Purkinje cell (primary cell): ENCODE measurements around the gene AJM1. TPM values are rescaled to one million over a fixed set of nuclear protein-coding genes. Genes with fewer than 3 reads are reported as not detected.

ENCODE experiments used
- polyA plus RNA-seq: library from polyadenylated mRNA; unstranded; fragments of >200 nt; fragmentation: Nextera tagmentation; gene quantifications from 2 replicates; pipeline ENCODE4 v1.2.1, GENCODE V29; 2014

AJM1 gene
- not detected in 2 replicates for polyA plus RNA-seq

GRCh38 chr9:136842380-136842948, at the start of gene AJM1:
AJM1 (plus strand) TSS chr9:136842478; CDS start chr9:136844415, 1,937 bp downstream.

DNA sequence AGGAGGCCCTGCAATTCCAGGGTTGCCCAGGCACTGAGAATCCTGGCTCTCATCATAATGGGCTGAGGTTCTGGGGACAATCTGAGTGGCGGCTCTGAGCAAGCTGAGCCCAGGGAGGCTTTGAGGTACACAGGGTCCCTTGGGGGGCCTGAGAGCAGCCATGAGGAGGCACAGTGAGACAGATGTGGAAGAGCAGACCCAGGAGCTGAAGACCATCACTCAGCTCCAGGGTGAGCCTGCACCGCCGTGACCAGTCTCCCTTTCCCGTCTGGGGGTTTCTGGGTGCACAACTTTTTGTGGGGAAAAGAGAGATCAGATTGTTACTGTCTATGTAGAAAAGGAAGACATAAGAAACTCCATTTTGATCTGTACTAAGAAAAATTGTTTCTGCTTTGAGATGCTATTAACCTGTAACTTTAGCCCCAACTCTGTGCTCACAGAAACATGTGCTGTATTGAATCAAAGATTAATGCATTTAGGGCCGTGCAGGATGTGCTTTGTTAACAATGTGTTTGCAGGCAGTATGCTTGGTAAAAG, 46.0 kb upstream of the AJM1 start, which contains the start of gene CCDC183:
TSS of gene CCDC183 (plus strand) at position 101 of the 537 bp plus-strand sequence. CDS start at position 161, 60 bp downstream.

GRCh38 chr9:136807281-136808074, 34.8 kb upstream of the AJM1 start, which contains the start of gene RABL6:
RABL6 (plus strand) TSS chr9:136807948; CDS start chr9:136808197, 249 bp downstream.

DNA sequence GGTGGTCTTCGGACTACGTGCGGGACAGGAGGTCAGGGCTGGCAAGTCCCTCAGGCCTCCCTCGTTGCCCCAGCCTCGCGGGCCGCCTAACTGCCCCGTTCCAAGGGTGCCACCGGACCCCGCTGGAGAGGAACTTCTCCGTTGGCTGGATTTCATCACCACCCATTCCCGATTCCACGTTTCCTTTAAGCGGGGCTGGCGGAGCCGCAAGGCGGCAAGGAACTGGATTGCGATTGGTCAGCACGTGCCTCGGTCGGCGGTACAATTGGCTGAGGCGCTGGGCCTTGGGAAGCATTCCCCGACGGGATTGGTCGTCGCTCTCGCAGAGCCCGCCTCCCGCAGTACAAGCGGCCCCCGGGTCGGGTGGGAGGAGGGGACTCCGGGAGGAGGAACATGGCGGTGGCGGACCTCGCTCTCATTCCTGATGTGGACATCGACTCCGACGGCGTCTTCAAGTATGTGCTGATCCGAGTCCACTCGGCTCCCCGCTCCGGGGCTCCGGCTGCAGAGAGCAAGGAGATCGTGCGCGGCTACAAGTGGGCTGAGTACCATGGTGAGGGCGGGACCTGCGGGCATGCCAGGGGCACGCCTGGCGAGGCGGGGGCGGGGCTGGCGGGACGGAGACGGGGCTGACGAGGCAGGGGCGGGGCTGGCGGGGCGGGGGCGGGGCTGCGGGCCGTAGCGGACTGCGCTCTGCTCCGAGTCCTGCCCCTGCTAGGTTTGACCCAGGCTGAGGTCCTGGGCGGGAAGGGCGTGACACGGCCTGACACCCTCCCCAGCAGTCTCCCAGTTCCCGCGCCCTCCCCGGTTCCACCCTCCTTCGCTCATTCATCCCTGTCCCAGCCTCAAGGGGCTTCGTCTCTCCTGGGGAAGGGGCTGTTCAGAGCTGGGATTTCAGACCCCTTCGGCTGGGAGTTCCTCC, 7.0 kb downstream of the AJM1 start, which contains the start of gene PHPT1:
TSS of gene PHPT1 (plus strand) at position 372 of the 922 bp plus-strand sequence. CDS start at position 394, 22 bp downstream.

GRCh38 chr9:136851941-136852663, 9.8 kb downstream of the AJM1 start, which contains the start of gene MAMDC4:
MAMDC4 (plus strand) TSS chr9:136852346; CDS start chr9:136852417, 71 bp downstream.

GRCh38 chr9:136885950-136886578, 43.8 kb downstream of the AJM1 start, which contains the start of gene TRAF2:
TRAF2 (plus strand) TSS chr9:136886516; CDS start chr9:136898741, 12,225 bp downstream.

Other genes starting within 250 kb of the AJM1 start
- 6.2 TPM in 1 of 2 replicates, not detected in the other for gene EGFL7, start 179.6 kb upstream of the AJM1 start, polyA plus RNA-seq
- not detected in 2 replicates for gene AGPAT2, start 155.0 kb upstream of the AJM1 start, polyA plus RNA-seq
- 9.0 and 15.5 TPM in 2 replicates for gene DIPK1B, start 129.9 kb upstream of the AJM1 start, polyA plus RNA-seq
- gene LCN10, start 99.5 kb upstream of the AJM1 start, polyA plus RNA-seq = not detected in 2 replicates
- not detected in 2 replicates for gene LCN6, start 94.0 kb upstream of the AJM1 start, polyA plus RNA-seq
- gene LCN8, start 84.2 kb upstream of the AJM1 start, polyA plus RNA-seq = 1.1 TPM in 1 of 2 replicates, not detected in the other
- not detected in 2 replicates for gene LCN15, start 78.0 kb upstream of the AJM1 start, polyA plus RNA-seq
- gene TMEM141, start 51.1 kb upstream of the AJM1 start, polyA plus RNA-seq = 91.0 and 93.8 TPM in 2 replicates
- gene CCDC183, start 46.1 kb upstream of the AJM1 start, polyA plus RNA-seq = not detected in 2 replicates
- 1.2 and 1.9 TPM in 2 replicates for gene RABL6, start 34.5 kb upstream of the AJM1 start, polyA plus RNA-seq
- 274 and 285 TPM in 2 replicates for gene PHPT1, start 6.9 kb downstream of the AJM1 start, polyA plus RNA-seq
- gene MAMDC4, start 9.9 kb downstream of the AJM1 start, polyA plus RNA-seq = 0.12 and 0.14 TPM in 2 replicates
- 421 and 539 TPM in 2 replicates for gene EDF1, start 23.8 kb downstream of the AJM1 start, polyA plus RNA-seq
- 1.1 and 1.4 TPM in 2 replicates for gene TRAF2, start 44.0 kb downstream of the AJM1 start, polyA plus RNA-seq
- gene FBXW5, start 102.3 kb downstream of the AJM1 start, polyA plus RNA-seq = 0.56 and 2.2 TPM in 2 replicates
- 0.90 TPM in 1 of 2 replicates, not detected in the other for gene C8G, start 102.8 kb downstream of the AJM1 start, polyA plus RNA-seq
- gene LCN12, start 109.8 kb downstream of the AJM1 start, polyA plus RNA-seq = not detected in 2 replicates
- 67.9 and 135 TPM in 2 replicates for gene PTGDS, start 135.0 kb downstream of the AJM1 start, polyA plus RNA-seq
- gene LCNL1, start 140.5 kb downstream of the AJM1 start, polyA plus RNA-seq = not detected in 2 replicates
- 4.7 TPM in 2 replicates for gene PAXX, start 149.9 kb downstream of the AJM1 start, polyA plus RNA-seq
- not detected in 2 replicates for gene CLIC3, start 154.1 kb downstream of the AJM1 start, polyA plus RNA-seq
- gene ABCA2, start 185.8 kb downstream of the AJM1 start, polyA plus RNA-seq = 0.60 and 0.74 TPM in 2 replicates
- gene FUT7, start 189.6 kb downstream of the AJM1 start, polyA plus RNA-seq = not detected in 2 replicates
- gene NPDC1, start 203.7 kb downstream of the AJM1 start, polyA plus RNA-seq = 10.3 and 19.0 TPM in 2 replicates
- not detected in 2 replicates for gene ENTPD2, start 211.6 kb downstream of the AJM1 start, polyA plus RNA-seq
- 0.24 TPM in 1 of 2 replicates, not detected in the other for gene SAPCD2, start 228.1 kb downstream of the AJM1 start, polyA plus RNA-seq
- gene UAP1L1, start 235.0 kb downstream of the AJM1 start, polyA plus RNA-seq = not detected in 2 replicates
- 5.7 and 15.4 TPM in 2 replicates for gene MAN1B1, start 244.5 kb downstream of the AJM1 start, polyA plus RNA-seq